Thoracic aorta (tissue), 2 donors: Measurements from ENCODE around the gene ALPP. TPM values are rescaled to one million over a fixed set of nuclear protein-coding genes. Genes with fewer than 3 reads are reported as not detected.
"Not testable (repeated sequence)": the region's sequence is repeated elsewhere in the genome, so short reads cannot be mapped to it uniquely, and the experiment has no call there.

Source experiments
- ATAC-seq: fragments of 150-250 bp; one replicate; pipeline ENCODE4 v1.8.0; 2017; ENCODE audit warnings: low read depth; ENCODE audit not compliant: insufficient number of reproducible peaks, low FRiP score
- DNase-seq: peaks from one replicate; pipeline ENCODE4 v3.0.0-alpha.2; 2020; ENCODE audit warnings: low spot score
- H3K27ac ChIP-seq, 2 donors: fragments of 200-600 bp; sonication (generic); 1 replicate in 1 of 2; 2 replicates in 1 of 2; pipeline ENCODE4 v1.5.1; 2016; ENCODE audit warnings: mild to moderate bottlenecking in 2 of 2, moderate library complexity in 2 of 2
- H3K27me3 ChIP-seq: fragments of 200-600 bp; sonication (generic); replicated peaks from 2 replicates; pipeline ENCODE4 v1.6.0; 2016; ENCODE audit warnings: mild to moderate bottlenecking; ENCODE audit not compliant: insufficient read depth
- H3K36me3 ChIP-seq: fragments of 200-600 bp; sonication (generic); one replicate; pipeline ENCODE4 v1.5.1; 2016
- H3K4me1 ChIP-seq, 2 donors: fragments of 200-600 bp; sonication (generic); 1 replicate in 1 of 2; 2 replicates in 1 of 2; pipeline versions ENCODE4 v1.5.1 to v1.6.0; 2016; ENCODE audit warnings: low read depth in 2 of 2, mild to moderate bottlenecking in 1 of 2; ENCODE audit not compliant: control insufficient read depth in 1 of 2
- H3K4me3 ChIP-seq: fragments of 200-600 bp; sonication (generic); 2 replicates; pipeline ENCODE4 v1.5.1; 2016; ENCODE audit warnings: mild to moderate bottlenecking
- H3K9me3 ChIP-seq: fragments of 200-600 bp; sonication (generic); 2 replicates; pipeline ENCODE4 v1.5.1; 2016
- total RNA-seq, 2 donors: library from RNA; depleted of rRNA; stranded (reverse); fragments of >200 nt; gene quantifications; one replicate each; pipeline versions ENCODE4 v1.1.0 to v1.2.3, GENCODE V29; 2016
- TF ChIP-seq, protein P1 (sequence below): fragments of 200-600 bp; sonication (generic); IDR thresholded peaks from one replicate; pipeline ENCODE4 v1.5.1; 2019; ENCODE audit warnings: antibody characterized with exemption

The ALPP gene
- total RNA-seq, 2 donors from 2014 or later, result not detected

DNA sequence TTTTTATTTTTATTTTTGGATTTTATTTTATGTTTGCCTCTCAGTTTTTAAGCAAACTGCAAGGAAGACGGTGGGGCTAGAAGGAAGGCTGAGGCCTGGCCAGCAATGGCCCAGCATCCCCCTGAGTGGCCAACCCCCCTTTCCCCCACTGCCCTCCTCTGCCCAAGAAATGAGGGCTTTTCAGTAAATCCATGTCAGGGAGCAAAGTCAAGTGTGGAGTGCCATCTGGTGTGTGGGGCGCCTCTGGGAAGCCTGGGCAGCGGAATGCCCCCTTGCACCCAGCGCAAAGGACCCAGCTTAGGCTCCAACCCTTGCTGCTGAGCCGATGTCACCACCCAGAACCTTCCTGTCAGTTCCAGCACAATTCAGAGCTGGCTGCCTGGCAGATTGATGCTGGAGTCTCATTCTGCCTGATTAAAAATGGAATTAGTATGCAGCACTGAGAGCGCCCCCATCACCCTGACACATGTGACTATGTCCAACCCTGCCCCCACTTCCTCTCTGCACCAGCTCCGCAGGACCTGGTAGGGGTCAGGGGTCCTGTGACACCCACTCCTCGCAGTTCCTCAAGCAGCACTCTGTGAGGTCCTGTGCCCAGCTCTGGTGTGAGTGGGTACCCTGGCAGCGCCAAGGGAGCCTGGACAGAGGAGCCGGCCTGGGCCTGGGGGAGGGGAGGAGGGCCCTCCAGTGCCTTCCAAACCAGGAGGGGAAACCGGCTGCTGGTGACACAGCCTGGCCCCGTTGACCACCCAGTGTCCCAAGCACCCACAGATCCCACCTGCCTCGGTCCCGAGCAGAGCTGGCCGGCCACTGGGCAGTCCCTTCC, 9.2 kb upstream of the ALPP start:
- Histone ChIP-seq H3K36me3 (no peaks in the 10 kb centered on the region), H3K27me3 (no peaks in the 10 kb centered on the region), H3K4me3 (no peak overlapping the region), H3K9me3 (no peaks in the 10 kb centered on the region), H3K4me1 (no peaks in the 10 kb centered on the region), H3K27ac (no peak overlapping the region)
- TF ChIP-seq, protein P1, sequence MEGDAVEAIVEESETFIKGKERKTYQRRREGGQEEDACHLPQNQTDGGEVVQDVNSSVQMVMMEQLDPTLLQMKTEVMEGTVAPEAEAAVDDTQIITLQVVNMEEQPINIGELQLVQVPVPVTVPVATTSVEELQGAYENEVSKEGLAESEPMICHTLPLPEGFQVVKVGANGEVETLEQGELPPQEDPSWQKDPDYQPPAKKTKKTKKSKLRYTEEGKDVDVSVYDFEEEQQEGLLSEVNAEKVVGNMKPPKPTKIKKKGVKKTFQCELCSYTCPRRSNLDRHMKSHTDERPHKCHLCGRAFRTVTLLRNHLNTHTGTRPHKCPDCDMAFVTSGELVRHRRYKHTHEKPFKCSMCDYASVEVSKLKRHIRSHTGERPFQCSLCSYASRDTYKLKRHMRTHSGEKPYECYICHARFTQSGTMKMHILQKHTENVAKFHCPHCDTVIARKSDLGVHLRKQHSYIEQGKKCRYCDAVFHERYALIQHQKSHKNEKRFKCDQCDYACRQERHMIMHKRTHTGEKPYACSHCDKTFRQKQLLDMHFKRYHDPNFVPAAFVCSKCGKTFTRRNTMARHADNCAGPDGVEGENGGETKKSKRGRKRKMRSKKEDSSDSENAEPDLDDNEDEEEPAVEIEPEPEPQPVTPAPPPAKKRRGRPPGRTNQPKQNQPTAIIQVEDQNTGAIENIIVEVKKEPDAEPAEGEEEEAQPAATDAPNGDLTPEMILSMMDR, result no peak
- DNase-seq, result no peak
- no peak for ATAC-seq

DNA sequence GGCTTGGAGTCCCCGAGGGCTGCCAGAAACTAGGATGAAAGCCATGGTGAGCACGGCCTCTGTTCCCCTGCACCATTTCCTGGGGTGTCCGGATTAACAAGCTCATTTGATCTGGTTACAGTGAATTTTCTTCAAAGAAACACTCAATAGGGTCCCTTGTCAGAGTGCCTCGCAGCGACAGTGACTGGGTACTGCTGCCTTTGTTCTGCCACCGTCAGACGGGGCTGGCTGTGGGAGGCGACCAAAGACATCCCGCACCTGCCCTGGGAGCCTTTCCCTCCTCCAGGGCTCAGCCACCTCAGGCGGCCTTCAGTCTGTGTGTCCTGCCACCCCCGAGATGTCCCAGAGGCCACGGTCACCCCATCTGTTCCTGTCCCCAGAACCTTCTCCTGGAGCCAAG, 8.5 kb upstream of the ALPP start:
- not testable (repeated sequence) for DNase-seq, ATAC-seq

DNA sequence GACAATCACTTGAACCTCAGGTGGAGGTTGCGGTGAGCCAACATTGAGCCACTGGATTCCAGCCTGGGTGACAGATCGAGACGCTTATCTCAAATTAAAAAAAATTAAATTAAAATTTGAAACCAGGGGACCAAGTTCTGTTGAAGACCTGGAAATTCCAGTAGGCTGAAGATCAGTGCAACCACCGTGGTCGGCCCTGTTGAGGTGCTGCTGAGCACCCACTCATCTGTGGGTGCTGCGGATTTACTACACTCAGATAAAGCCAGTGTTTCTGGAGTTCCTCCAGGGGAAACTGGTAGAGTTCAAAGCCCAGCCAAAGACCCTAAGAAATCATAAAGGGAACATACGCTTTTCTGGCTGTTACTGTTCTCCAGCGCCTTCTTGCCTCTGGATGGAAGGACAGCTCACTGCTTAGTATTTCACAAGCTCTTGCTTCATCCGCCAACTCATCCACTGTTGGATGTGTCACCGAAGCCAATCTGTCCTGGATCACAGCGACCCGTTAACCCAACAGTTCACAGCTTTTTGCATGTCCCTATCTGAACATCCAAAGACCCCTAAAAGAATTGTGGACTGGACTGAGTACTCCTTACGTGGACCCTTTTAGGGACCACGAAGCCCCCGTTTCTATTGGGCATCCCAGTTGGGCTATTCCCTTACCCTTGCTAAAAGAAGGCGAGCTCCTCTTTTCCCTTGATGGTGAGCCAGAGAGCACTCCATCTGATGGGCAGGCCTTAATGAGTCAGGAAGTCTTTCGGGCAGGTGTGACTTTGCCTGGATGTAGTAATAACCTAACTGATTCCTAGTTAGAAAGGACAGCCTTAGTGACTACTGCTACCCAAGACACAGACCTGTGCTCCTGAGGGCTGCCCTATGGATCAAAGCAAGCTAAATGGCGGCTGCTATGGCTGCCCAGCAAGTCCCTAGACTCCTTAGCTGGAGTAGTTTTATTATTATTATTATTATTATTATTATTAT, 6.0 kb upstream of the ALPP start:
- H3K4me1 ChIP-seq, result no peaks in the 10 kb centered on the region
- ATAC-seq (no peak), DNase-seq (no peak)
- no peaks in the 10 kb centered on the region for H3K27me3 ChIP-seq
- TF ChIP-seq, protein P1, result no peak
- no peak overlapping the region for H3K27ac ChIP-seq
- H3K36me3 ChIP-seq, result no peaks in the 10 kb centered on the region
- H3K4me3 ChIP-seq, result no peak overlapping the region
- no peaks in the 10 kb centered on the region for H3K9me3 ChIP-seq

More for the DNA sequence above, 8.5 kb upstream of the ALPP start:
- not testable (repeated sequence) for H3K27me3 ChIP-seq, H3K4me1 ChIP-seq, H3K36me3 ChIP-seq, H3K9me3 ChIP-seq, H3K27ac ChIP-seq, H3K4me3 ChIP-seq

DNA sequence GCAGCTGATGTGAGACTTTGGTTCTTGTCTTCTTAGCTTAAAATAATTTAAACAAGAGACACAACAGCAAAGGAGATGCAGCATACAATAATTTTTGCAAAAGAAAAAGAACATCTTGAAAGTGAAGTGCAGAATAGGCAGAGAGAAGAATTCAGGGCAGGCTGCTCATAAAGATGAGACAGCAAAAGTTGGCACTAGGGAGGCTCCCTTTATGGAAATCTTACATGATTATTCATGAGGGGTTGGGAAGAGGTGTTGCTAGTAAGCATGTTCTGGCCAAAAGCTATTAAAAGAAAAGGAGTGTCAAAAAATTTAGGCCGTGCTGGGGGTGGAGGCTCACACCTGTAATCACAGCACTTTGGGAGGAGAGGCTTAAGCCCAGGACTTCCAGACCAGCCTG, 4.2 kb upstream of the ALPP start:
- ATAC-seq, result no peak
- Histone ChIP-seq H3K27ac (no peak overlapping the region), H3K4me1 (no peaks in the 10 kb centered on the region), H3K9me3 (no peaks in the 10 kb centered on the region), H3K36me3 (no peaks in the 10 kb centered on the region), H3K27me3 (no peaks in the 10 kb centered on the region), H3K4me3 (no peak overlapping the region)
- TF ChIP-seq, protein P1, result no peak
- no peak for DNase-seq

DNA sequence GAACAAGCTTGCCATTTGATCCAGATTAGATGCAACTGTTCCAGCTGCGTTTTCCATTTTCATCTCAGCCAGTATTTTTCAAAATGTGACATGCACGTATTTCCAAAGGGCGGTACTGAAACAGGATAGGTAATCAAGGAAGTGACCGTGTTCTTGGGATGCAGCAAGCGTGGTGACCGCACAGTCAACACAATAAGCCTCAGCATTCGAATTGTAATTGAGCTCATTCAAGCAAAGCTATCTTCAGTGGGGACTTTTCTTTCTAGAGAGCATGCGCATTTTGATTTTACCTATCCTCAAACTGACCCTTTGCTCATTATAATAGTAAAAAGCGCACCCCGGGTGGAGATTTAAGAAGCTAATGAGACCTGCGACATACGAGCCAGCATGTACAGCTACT, 3.4 kb upstream of the ALPP start:
- no peak for ATAC-seq
- Histone ChIP-seq H3K4me3 (no peak overlapping the region), H3K9me3 (no peaks in the 10 kb centered on the region), H3K27me3 (no peaks in the 10 kb centered on the region), H3K27ac (no peak overlapping the region), H3K36me3 (no peaks in the 10 kb centered on the region), H3K4me1 (no peaks in the 10 kb centered on the region)
- TF ChIP-seq, protein P1, result no peak
- no peak for DNase-seq
